ENCODE data around the gene PADI4.

Gene PADI4

GRCh38 chr1:17347769-17348592 is 40.0 kb downstream of the PADI4 start:
- no peak overlapping the region for H3K4me3 ChIP-seq (ENCODE audit: low read depth, low read length)

GRCh38 chr1:17348593-17349234 is 40.7 kb downstream of the PADI4 start:
- H3K4me3 ChIP-seq (ENCODE audit: low read depth, low read length), result no peak overlapping the region

- no peak overlapping the region for H3K4me3 ChIP-seq (ENCODE audit: low read depth, low read length)
Observed at GRCh38 chr1:17350083-17350482, 42.1 kb downstream of the PADI4 start.

GRCh38 chr1:17350928-17351446 is 43.0 kb downstream of the PADI4 start:
- no peak overlapping the region for H3K4me3 ChIP-seq (ENCODE audit: low read depth, low read length)

GRCh38 chr1:17351598-17352324 is 43.8 kb downstream of the PADI4 start:
- H3K4me3 ChIP-seq (ENCODE audit: low read depth, low read length), result no peak overlapping the region

- H3K4me3 ChIP-seq (ENCODE audit: low read depth, low read length), result no peak overlapping the region
Observed at GRCh38 chr1:17352419-17352909, 44.5 kb downstream of the PADI4 start.

- H3K4me3 ChIP-seq (ENCODE audit: low read depth, low read length), result no peak overlapping the region
Observed at GRCh38 chr1:17355898-17356297, 47.9 kb downstream of the PADI4 start.

- no peak overlapping the region for H3K4me3 ChIP-seq (ENCODE audit: low read depth, low read length)
Observed at GRCh38 chr1:17356387-17357026, 48.5 kb downstream of the PADI4 start.

- H3K4me3 ChIP-seq (ENCODE audit: low read depth, low read length), result no peak overlapping the region
Observed at GRCh38 chr1:17358557-17358956, 50.6 kb downstream of the PADI4 start.

GRCh38 chr1:17359031-17359430 is 51.0 kb downstream of the PADI4 start:
- no peak overlapping the region for H3K4me3 ChIP-seq (ENCODE audit: low read depth, low read length)

- H3K4me3 ChIP-seq (ENCODE audit: low read depth, low read length), result no peak overlapping the region
Observed at GRCh38 chr1:17359808-17360207, 51.8 kb downstream of the PADI4 start.

GRCh38 chr1:17360272-17360956 is 52.4 kb downstream of the PADI4 start:
- no peak overlapping the region for H3K4me3 ChIP-seq (ENCODE audit: low read depth, low read length)

- H3K4me3 ChIP-seq (ENCODE audit: low read depth, low read length), result no peak overlapping the region
Observed at GRCh38 chr1:17361687-17362086, 53.7 kb downstream of the PADI4 start.

- no peak overlapping the region for H3K4me3 ChIP-seq (ENCODE audit: low read depth, low read length)
Observed at GRCh38 chr1:17363351-17363750, 55.4 kb downstream of the PADI4 start.

- no peak overlapping the region for H3K4me3 ChIP-seq (ENCODE audit: low read depth, low read length)
Observed at GRCh38 chr1:17363771-17364170, 55.8 kb downstream of the PADI4 start.

- H3K4me3 ChIP-seq (ENCODE audit: low read depth, low read length), result no peak overlapping the region
Observed at GRCh38 chr1:17365293-17365692, 57.3 kb downstream of the PADI4 start.

- no peak overlapping the region for H3K4me3 ChIP-seq (ENCODE audit: low read depth, low read length)
Observed at GRCh38 chr1:17369466-17369865, 61.5 kb downstream of the PADI4 start.

GRCh38 chr1:17370618-17371017 is 62.6 kb downstream of the PADI4 start:
- H3K4me3 ChIP-seq (ENCODE audit: low read depth, low read length), result no peak overlapping the region

GRCh38 chr1:17371896-17372295 is 63.9 kb downstream of the PADI4 start, which contains the start of gene PADI6:
Gene PADI6 (plus strand): TSS chr1:17372196. CDS start chr1:17372246, 50 bp downstream.
- no peak within 1 kb of the TSS for H3K4me3 ChIP-seq (ENCODE audit: low read depth, low read length)

GRCh38 chr1:17372955-17373354 is 65.0 kb downstream of the PADI4 start:
- no peak overlapping the region for H3K4me3 ChIP-seq (ENCODE audit: low read depth, low read length)
